Activated CD4-positive, alpha-beta T cell treated with anti-CD3 and anti-CD28 coated beads, Interleukin-2, amount 50 U/mL, for 16 hours (primary cell): ENCODE measurements around the gene GART.
A peak's percentile ranks its signal among the peaks of the same experiment; 100 is the strongest.
"Not testable (repeated sequence)": the region's sequence is repeated elsewhere in the genome, so short reads cannot be mapped to it uniquely, and the experiment has no call there.

Source experiments
- DNase-seq: peaks from one replicate; pipeline ENCODE4 v3.0.0-alpha.2; 2020

GART gene

GRCh38 chr21:33541756-33542639 lies at the start of gene GART:
TSS of gene GART (minus strand) at chr21:33542117. CDS start at chr21:33539315, 2,802 bp downstream.
- peak; percentile 86 for DNase-seq

DNA sequence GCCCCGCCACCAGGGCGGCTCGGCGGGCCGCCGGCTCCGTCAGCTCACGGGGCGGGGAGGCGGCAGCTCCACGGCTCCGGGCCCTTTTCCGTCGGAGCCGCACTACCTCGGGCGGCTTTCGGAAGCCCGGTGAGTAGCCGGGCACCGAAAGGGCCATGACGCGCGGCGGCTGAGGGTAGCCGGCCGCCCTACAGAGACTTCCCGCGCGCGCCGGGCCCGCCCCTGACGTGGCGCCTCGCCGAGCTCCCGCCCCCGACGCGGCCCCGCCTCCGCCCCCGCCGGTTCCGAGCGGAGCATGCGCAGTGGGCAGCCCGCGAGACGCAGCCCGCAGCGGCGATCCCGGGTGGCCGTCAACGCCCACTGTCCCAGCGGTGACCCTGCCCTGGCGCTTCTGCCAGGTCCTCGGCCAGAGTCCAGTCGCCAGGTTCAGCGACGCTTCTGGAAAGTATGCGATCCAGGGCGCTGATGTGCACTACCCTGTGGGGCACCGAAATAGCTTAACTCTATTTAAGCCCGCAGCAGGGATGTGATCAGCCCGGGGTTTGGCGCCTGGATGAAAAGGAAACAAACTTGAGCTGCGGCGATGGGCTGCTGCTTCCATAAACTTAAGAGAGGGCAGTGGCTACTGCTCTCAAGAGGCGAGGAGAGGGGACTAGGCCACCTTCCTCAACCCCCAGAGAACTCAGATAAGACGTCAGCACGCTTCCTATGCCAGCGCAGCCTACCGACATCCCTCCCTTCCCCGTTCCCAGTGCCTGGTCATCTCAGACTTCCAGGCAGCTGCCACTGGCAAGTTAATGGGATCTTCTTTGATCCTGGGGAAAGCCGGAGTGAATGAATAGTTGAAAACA lies 46.8 kb upstream of the GART start, which contains the start of gene DONSON:
DONSON (minus strand) TSS at position 200 of the 851 bp plus-strand sequence; CDS start at position 157, 43 bp downstream.
- DNase-seq: peak; percentile 88

GRCh38 chr21:33587792-33588484 lies 46.0 kb upstream of the GART start:
- peak; percentile 18 for DNase-seq

- no peak for DNase-seq
Measured at GRCh38 chr21:33586927-33587326, 45.0 kb upstream of the GART start.

GRCh38 chr21:33584455-33584854 lies 42.5 kb upstream of the GART start:
- DNase-seq: no peak

- no peak for DNase-seq
Measured at GRCh38 chr21:33578959-33579542, 37.1 kb upstream of the GART start.

- no peak for DNase-seq
Measured at GRCh38 chr21:33578214-33578613, 36.3 kb upstream of the GART start.

DNA sequence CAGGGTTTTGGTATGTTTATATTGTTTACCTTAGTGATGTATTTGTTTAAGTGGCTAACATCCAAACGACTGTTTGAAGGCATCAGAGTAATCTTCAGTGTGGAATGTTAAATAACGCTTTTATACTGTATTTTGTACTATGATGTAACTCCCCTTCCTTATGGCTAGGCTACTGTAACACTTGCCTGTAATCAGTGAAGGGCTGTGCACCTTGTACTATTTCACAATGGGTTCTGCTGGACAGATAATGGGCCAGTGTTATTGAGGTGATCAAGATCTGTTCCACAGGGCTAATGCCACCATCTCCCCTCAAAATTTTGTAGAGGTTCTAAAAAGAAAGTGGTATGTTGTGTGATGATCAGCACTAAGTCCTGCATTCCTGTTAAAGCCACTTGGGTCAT lies 34.8 kb upstream of the GART start:
- not testable (repeated sequence) for DNase-seq

DNA sequence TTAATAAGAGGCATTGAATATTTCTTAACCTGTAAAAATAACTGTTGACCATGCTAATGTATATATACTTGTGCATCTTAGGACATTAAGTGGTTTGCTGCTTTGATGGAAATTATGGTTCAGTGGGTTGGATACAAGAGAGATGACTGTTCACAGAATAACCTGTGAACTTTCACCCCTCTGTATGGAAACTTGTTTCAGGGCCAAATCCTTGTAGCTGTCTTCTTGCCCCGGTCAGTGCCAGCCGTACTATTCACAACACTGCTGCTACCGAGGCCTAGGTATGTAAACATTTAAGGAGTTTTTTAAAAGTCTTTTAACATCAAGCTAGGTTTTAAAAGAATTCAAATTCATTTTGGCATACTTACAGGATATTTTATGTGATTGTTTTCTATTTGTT lies 30.4 kb upstream of the GART start:
- DNase-seq: no peak

DNA sequence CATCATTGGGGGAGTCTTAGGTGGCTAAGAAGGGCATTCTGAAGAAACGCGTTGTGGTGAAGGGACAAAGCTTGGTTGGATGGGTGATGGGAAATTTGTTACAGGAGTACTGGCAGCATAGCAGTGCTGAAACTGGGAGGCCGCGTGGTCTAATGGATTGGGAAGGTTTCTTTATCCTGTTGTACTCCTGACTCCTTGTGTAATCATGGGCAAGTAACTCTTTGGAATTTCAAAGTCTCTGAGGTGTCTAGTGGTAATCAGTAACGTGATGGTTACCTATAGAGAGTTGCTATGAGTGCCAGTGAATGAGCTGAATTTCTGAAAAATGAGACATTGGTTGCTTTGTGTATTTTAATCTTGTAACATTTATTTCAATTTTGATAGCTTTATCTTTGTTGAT lies 28.1 kb upstream of the GART start:
- no peak for DNase-seq

GRCh38 chr21:33568448-33568847 lies 26.5 kb upstream of the GART start:
- no peak for DNase-seq

DNA sequence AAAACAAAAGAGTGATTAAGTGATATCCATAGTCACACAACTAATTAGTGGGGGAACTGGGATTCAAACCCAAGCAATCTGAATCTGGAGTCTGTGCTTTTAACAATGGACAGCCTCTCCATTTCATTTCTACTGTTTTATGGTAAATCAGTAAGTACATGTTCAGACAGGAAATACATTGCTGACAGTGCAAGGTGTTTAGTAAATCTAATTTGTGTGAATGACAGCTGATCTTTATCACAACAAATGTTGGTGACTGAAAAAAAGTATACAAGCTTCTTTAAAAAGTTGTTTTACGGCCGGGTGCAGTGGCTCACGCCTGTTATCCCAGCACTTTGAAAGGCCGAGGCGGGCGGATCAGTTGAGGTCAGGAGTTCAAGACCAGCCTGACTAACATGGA lies 26.0 kb upstream of the GART start:
- no peak for DNase-seq

DNA sequence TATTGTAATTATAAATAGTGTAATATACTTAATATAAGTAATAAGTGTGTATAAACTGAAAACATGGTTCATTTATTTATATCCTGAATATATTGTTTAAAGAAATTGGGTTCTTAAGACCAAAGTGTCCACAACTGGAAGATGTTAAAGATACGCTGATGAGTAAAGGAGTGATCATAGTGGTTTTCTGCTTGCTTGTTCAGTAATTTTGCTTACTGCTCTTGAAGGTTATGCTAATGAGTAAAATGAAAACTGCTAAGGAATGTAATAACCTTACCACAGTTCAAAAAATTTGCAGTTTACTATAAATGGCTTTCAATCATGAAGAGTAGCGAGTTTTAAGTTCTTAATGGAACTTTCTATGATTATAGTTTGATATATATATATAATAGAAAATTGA lies 24.6 kb upstream of the GART start:
- peak; percentile 26 for DNase-seq

DNA sequence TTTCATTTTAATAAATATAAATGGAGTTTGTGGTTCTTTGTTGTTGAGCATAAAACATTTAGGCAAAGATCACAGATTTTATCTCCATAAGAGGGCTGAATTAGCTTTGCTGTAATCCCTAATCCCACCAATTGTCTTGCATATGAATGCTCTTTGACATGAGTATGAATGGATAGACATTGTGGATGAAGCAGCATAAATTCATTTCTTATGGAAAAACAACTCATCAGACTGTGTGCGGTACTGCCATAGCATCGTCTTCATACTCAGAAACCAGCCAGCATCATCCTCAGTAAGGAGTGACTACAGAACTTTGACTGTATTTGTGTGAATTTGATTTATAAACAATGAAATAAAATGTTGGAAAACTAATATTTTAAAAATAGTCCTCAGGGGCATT lies 20.5 kb upstream of the GART start:
- no peak for DNase-seq

DNA sequence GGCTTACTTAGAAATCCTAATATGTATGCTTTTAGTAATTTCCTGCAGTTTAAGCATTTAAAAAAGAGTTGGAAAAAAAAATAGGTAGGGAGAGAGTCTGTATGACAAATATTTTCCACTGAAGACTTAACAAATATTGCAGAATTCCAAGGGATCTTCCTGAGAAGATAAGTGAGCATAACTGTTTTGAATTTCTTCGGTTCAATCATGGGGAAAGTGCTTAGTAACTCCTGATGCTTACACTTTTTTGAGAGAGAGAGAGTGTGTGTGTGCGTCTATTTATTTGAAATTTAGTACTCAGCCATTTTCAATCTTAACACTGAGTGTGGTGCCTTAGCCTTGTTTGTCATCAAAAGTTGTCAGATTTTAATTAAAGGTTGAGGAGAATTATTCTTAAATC lies 19.5 kb upstream of the GART start:
- DNase-seq: no peak

DNA sequence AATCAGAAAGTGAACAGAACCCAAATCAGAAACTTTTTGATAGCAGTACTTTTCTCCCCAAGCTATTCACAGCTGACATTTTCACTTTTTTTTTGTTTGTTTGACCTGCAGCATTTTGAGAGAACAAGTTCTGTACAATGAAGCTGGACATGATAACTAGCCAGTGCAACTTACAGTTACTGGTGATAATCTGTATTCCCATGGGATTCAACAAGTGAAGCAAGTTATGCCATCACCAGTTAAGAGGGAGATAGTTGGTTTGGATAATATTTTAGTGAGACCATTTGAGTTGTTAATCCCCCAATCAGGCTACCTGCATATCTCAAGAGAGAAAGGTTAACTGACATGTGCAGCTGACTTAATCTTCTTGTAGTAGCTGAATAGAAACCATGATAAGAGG lies 19.0 kb upstream of the GART start:
- DNase-seq: no peak

- no peak for DNase-seq
Measured at GRCh38 chr21:33559813-33560212, 17.9 kb upstream of the GART start.

- DNase-seq: no peak
Measured at GRCh38 chr21:33558777-33559421, 17.0 kb upstream of the GART start.

DNA sequence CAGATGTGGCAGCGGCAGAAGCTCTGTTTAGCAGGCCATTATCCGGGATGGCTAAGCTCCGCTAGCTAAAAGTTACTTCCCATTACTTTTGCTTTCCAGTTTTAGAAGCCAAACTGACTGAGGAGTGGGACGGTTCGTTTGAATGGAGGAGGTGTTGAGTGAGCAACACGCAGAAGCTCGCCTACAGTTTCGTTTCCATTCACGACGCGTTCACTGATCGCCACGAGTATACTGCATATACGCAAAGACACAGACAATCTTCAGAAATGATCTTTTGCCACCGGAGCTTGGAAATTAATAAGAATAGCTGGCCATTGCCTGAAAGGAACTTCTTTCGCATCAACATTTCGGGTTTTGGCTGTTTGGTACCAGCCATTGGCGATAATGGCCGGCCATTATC lies 15.5 kb upstream of the GART start:
- no peak for DNase-seq

- no peak for DNase-seq
Measured at GRCh38 chr21:33554982-33555344, 13.0 kb upstream of the GART start.

DNA sequence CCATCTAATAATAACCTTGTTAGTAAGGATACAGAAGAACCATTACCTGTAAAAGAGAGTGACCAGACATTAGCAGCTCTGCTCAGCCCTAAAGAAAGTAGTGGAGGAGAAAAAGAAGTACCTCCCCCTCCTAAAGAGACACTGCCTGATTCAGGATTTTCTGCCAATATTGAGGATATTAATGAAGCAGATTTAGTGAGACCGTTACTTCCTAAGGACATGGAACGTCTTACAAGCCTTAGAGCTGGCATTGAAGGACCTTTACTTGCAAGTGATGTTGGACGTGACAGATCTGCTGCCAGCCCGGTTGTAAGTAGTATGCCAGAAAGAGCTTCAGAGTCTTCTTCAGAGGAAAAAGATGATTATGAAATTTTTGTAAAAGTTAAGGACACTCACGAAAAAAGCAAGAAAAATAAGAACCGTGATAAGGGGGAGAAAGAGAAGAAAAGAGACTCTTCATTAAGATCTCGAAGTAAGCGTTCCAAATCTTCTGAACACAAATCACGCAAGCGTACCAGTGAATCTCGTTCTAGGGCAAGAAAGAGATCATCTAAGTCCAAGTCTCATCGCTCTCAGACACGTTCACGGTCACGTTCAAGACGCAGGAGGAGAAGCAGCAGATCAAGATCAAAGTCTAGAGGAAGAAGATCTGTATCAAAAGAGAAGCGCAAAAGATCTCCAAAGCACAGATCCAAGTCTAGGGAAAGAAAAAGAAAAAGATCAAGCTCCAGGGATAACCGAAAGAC lies 12.5 kb upstream of the GART start:
- DNase-seq: no peak
